Testis (tissue), 5 donors: ENCODE measurements around the gene SLC16A9. TPM values are rescaled to one million over a fixed set of nuclear protein-coding genes. Genes with fewer than 3 reads are reported as not detected.

Source experiments
- DNase-seq: peaks from one replicate; pipeline ENCODE4 v3.0.0-alpha.2; 2019
- H3K27ac ChIP-seq, 2 donors: fragments of 200-600 bp; sonication (generic); one replicate each; pipeline ENCODE4 v1.5.1; 2019
- H3K27me3 ChIP-seq: fragments of 200-600 bp; sonication (generic); one replicate; pipeline ENCODE4 v1.5.1; 2019
- H3K36me3 ChIP-seq: fragments of 200-600 bp; sonication (generic); one replicate; pipeline ENCODE4 v1.5.1; 2017; ENCODE audit warnings: low read depth; ENCODE audit errors: missing control alignments
- H3K4me1 ChIP-seq: fragments of 200-600 bp; sonication (generic); one replicate; pipeline ENCODE4 v1.5.1; 2019
- H3K4me3 ChIP-seq, 2 donors: fragments of 200-600 bp; sonication (generic); one replicate each; pipeline ENCODE4 v1.5.1; 2017 to 2019
- H3K9me3 ChIP-seq: fragments of 200-600 bp; sonication (generic); one replicate; pipeline ENCODE4 v1.5.1; 2017
- POLR2A ChIP-seq: fragments of 450-650 bp; IDR thresholded peaks from one replicate; pipeline ENCODE4 v1.6.1; 2017; ENCODE audit warnings: antibody characterized with exemption, mild to moderate bottlenecking, moderate library complexity
- WGBS, 2 donors: methylation state at CpG; one replicate each; pipeline ENCODE4 v1.1.5; 2018; 5-methylcytosine and 5-hydroxymethylcytosine counted together
- intact Hi-C: fragments of 100-400 bp; cut with DNase I; formaldehyde crosslinking; loops from one replicate; pipeline ENCODE4 v1.15.1; 2023; ENCODE audit warnings: low total_unique reads
- long read RNA-seq, 2 donors: transcript quantifications; one replicate each; lab custom pipeline, GENCODE V29; 2026
- polyA plus RNA-seq: library from polyadenylated mRNA; stranded (reverse); fragments of 350-450 nt; fragmentation: Illumina TruSeq; extraction: RNeasy Lipid Tissue Mini Kit (QIAGEN cat#74804); gene quantifications from one replicate; pipeline ENCODE4 v1.2.3, GENCODE V29; 2014; ENCODE audit warnings: low read depth, low replicate concordance; ENCODE audit not compliant: insufficient read depth
- total RNA-seq, 2 donors: library from RNA; depleted of rRNA; stranded (reverse); fragments of >200 nt; gene quantifications; one replicate each; pipeline ENCODE4 v1.2.3, GENCODE V29; 2016
- TF ChIP-seq, protein P1 (sequence below), 3 experiments: fragments of 450-650 bp in 2 of 3; fragments of 200-600 bp in 1 of 3; sonication (generic) in 1 of 3; IDR thresholded peaks; one replicate each; pipeline ENCODE4 v1.5.1; 2016 to 2019; ENCODE audit warnings: antibody characterized with exemption in 3 of 3, mild to moderate bottlenecking in 2 of 3, moderate library complexity in 1 of 3

SLC16A9 gene, protein sequence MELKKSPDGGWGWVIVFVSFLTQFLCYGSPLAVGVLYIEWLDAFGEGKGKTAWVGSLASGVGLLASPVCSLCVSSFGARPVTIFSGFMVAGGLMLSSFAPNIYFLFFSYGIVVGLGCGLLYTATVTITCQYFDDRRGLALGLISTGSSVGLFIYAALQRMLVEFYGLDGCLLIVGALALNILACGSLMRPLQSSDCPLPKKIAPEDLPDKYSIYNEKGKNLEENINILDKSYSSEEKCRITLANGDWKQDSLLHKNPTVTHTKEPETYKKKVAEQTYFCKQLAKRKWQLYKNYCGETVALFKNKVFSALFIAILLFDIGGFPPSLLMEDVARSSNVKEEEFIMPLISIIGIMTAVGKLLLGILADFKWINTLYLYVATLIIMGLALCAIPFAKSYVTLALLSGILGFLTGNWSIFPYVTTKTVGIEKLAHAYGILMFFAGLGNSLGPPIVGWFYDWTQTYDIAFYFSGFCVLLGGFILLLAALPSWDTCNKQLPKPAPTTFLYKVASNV
- total RNA-seq: 1 to 10 TPM; 3.8 to 4.0 TPM
- 9.8 TPM for polyA plus RNA-seq
- long read RNA-seq, donor 1, full-length matches to known transcripts: 27 of 155 reads
- long read RNA-seq, donor 1, partial matches to known transcripts: 128 of 155 reads
- long read RNA-seq, donor 1, other reads (novel, unspliced or antisense): 0 of 155 reads
- long read RNA-seq, donor 2, full-length matches to known transcripts: 20 of 31 reads
- long read RNA-seq, donor 2, partial matches to known transcripts: 6 of 31 reads
- long read RNA-seq, donor 2, other reads (novel, unspliced or antisense): 5 of 31 reads

DNA sequence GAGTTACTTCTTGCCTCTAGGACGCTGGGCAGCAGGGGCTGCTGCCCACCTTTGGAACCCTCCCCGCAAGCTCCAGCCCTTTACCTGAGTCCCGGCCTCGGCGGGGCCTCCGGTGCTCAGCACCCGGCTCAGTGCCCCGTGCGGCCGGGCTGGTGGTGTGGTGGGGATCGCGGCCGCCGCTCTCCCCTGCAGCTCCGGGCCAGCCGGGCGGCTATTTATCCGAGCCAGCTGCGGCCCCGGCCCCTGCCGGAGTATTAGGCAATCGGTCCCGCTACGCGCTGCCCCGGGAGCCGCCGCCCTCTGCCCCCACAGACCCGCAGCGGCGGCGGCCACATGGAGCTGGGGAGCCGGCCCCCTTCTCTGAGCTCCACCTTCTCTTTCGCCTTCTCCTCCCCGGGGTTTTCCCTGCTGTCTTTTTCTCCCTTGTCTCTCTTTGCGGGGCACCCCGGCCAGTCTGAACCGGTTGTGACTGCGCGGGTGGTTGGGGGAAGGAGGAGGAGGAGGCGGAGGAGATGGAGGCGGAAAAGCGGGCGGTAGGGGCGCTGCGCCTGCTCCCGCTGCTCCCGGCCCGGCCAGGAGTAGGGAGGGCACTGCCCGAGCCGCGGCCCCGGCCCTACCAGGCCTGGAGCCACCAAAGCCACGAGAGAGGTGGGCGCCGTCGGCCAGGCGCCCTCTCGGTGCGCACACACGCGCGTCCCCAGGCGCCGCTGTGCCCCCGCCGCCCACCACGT, at the start of gene SLC16A9:
TSS of gene SLC16A9 (minus strand) at position 456 of the 731 bp plus-strand sequence. CDS start 25,559 bp downstream, outside the sequence.
- Histone ChIP-seq H3K4me1 (no peaks in the 10 kb centered on the region), H3K27me3 (no peaks in the 10 kb centered on the region), H3K27ac (peak within 1 kb of the TSS; percentile 55 to 71), H3K4me3 (peak within 1 kb of the TSS; percentile 67 to 72), H3K36me3 (no peaks in the 10 kb centered on the region), H3K9me3 (no peaks in the 10 kb centered on the region)
- DNase-seq: peak; percentile 54
- no peak for TF ChIP-seq POLR2A
- TF ChIP-seq, protein P1, sequence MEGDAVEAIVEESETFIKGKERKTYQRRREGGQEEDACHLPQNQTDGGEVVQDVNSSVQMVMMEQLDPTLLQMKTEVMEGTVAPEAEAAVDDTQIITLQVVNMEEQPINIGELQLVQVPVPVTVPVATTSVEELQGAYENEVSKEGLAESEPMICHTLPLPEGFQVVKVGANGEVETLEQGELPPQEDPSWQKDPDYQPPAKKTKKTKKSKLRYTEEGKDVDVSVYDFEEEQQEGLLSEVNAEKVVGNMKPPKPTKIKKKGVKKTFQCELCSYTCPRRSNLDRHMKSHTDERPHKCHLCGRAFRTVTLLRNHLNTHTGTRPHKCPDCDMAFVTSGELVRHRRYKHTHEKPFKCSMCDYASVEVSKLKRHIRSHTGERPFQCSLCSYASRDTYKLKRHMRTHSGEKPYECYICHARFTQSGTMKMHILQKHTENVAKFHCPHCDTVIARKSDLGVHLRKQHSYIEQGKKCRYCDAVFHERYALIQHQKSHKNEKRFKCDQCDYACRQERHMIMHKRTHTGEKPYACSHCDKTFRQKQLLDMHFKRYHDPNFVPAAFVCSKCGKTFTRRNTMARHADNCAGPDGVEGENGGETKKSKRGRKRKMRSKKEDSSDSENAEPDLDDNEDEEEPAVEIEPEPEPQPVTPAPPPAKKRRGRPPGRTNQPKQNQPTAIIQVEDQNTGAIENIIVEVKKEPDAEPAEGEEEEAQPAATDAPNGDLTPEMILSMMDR (IDR thresholded peaks at IDR 0.05): no peak
- intact Hi-C loops: no loop called here
- 1 to 2% methylated on average over 20 to 61 of the region's 68 CpGs for WGBS, 2 donors

DNA sequence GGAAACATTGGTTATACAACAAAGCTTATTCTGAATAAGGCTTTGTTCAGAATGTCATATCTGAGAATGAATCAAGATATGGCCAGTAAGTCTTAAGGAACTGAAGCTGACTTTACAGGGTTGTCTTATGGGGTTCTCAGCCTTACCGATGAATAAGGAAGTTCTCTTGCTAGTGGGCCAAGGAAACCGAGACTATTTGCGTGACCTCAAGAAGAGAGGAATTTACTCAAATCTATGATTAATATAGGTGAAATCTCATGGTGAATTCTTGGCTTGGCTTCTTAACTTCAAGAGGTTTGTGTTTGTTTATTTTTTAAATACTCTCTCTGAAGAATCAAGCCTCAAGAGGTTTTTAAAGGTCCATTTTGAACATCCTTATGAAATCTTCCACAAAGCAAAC, 48.3 kb upstream of the SLC16A9 start:
- TF ChIP-seq, protein P1 (IDR thresholded peaks at IDR 0.05): no peak
- no peak for TF ChIP-seq POLR2A
- H3K36me3 ChIP-seq: no peaks in the 10 kb centered on the region
- no peak for DNase-seq
- H3K4me3 ChIP-seq: no peak overlapping the region
- WGBS, 2 donors: 78 to 83% methylated on average over 3 of the region's 3 CpGs
- H3K4me1 ChIP-seq: no peaks in the 10 kb centered on the region
- H3K9me3 ChIP-seq: no peaks in the 10 kb centered on the region
- no peaks in the 10 kb centered on the region for H3K27me3 ChIP-seq
- H3K27ac ChIP-seq: no peak overlapping the region
- intact Hi-C loops: no loop called here

- Histone ChIP-seq H3K27ac (no peak overlapping the region), H3K36me3 (no peaks in the 10 kb centered on the region), H3K4me1 (no peaks in the 10 kb centered on the region), H3K27me3 (no peaks in the 10 kb centered on the region), H3K4me3 (no peak overlapping the region), H3K9me3 (no peaks in the 10 kb centered on the region)
- intact Hi-C loops: no loop called here
- DNase-seq: no peak
- TF ChIP-seq POLR2A: no peak
- TF ChIP-seq, protein P1 (IDR thresholded peaks at IDR 0.05): no peak
- 90 to 91% methylated on average over 4 of the region's 4 CpGs for WGBS, 2 donors
Measured at GRCh38 chr10:59754951-59755350, 45.3 kb upstream of the SLC16A9 start.

DNA sequence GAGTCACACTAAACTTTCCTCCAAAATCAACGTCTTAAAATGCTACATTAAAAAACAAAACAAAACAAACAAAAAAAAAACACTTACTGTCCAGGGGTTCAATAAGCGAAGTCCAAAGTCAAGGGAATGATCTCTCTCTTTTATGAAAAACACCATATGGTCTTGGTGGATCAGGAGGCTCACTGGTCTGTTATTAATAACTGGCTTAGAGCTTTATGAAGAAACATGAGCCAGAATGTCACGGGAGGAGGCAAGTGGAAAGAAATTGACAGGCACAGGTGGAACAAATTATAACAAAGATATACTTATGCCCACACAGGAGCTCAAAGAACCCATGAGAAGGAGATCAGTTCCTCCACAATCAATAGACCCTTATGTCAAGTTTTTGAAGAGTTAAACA, 43.6 kb upstream of the SLC16A9 start, which contains the start of gene MRLN:
TSS of gene MRLN (minus strand) at position 189 of the 400 bp plus-strand sequence.
- Histone ChIP-seq H3K27ac (no peak within 1 kb of the TSS), H3K4me3 (no peak within 1 kb of the TSS), H3K36me3 (no peaks in the 10 kb centered on the region), H3K4me1 (no peaks in the 10 kb centered on the region), H3K27me3 (no peaks in the 10 kb centered on the region), H3K9me3 (no peaks in the 10 kb centered on the region)
- WGBS, 2 donors: 72 to 79% methylated on average over 3 of the region's 3 CpGs
- intact Hi-C loops: no loop called here
- TF ChIP-seq POLR2A: no peak
- TF ChIP-seq, protein P1 (IDR thresholded peaks at IDR 0.05): no peak
- no peak for DNase-seq
